ENCODE measurements around the gene GPA33.

The GPA33 gene

GRCh38 chr1:167083871-167084270, 6.3 kb downstream of the GPA33 start:
- no peak for DNase-seq

DNA sequence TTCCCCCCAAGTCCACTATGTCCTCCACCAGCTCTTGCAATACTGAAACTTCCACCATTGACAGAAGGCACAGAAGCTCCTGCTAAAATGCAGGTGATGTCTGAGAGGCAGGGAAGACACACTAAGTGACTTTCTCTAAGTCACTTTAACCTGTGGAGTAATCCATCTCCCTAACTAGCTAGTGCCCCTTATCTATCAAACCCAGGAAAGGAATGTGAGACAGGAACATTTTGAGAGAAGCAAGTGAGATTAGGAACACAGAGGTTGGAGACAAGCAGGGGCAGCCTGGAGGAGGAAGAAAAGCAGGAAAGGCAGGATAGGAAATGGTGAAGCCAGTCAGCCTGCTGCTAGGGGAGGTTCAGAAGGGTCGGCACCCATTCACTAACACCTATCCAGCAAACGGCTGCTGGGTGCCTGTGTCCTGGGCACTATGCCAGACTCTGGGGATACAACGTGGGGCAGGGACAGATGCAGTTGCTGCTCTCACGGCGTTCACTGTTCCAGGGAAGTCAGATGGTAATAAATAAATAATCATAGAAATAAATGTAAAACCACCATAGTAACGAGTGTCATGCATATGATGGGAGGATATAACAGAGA, 7.0 kb downstream of the GPA33 start:
- DNase-seq = no peak

DNA sequence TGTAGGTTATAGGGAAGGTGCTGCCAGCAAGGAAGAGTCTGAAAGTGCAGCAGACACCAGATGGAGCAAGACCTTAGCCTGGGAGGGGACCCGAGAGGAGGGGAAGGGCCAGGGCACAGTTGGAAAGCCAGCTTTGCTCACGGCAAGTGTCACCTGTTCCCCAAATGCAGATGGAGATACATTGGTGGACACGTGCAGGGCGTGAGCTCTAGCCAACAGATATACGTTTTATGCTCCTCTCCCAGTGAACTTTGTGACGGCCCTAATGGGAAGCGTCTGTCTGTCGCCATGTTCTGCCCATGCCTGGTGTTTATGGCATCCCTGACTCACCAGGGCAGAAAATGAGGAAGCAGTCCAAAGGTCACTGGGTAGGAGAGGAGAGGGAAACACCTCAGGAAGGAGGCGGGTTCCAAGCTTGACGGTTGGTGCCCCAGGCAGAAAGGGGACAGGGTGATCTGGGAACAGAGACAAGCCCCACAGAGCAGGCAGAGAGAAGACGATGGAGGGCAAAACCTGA, 7.6 kb downstream of the GPA33 start:
- no peak for DNase-seq

GRCh38 chr1:167081594-167082156, 8.5 kb downstream of the GPA33 start:
- no peak for DNase-seq

DNA sequence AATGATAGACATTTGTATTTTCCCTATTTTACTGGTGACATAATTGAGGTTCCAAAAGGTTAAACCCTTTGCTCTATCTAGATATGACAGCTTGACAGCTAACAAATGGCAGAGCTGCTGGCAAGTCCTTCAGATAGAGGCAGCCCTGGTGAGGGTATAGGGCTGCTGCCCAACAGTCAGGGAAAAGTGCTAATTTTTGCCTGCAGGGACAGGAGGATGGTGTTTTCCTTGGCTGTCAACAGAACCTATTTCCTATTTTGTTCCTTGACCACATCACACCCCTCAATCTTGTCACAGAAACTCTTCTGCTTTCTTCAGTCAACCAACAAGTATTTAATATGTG, 12.3 kb downstream of the GPA33 start:
- no peak for DNase-seq

DNA sequence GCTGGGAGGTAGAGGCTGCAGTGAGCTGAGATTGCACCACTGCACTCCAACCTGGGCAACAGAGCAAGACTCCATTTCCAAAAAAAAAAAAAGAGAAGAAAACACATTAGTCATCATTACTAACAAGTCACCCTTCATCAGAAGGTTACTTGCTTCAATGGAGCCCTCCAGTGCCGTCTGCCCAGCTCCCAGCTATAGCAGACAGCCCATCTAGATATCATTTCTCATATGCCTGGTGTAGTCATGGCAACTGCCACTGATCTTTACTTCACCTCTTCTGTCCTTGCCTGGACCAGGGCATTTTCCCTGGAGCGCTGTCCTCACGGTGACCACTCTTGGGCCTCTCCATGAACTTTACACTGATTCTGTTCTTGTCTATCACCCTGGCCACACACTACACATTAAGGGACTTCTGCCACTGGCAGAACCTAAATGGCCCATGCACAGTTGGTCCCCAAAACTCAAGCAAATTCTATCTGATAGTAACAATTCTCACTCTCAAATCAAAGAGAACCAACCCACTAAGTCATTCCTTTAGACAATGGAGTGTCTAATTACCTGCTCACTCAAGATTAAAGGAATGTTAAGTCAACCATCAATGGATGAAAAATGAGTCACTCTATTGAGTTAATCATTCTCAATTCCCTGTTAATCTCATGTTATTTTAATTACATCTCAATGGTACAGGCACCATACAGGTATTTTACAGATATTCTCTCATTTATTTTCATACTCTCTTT, 12.9 kb downstream of the GPA33 start:
- DNase-seq = no peak

GRCh38 chr1:167076136-167076710, 14.0 kb downstream of the GPA33 start:
- no peak for DNase-seq

GRCh38 chr1:167071286-167071685, 18.9 kb downstream of the GPA33 start:
- DNase-seq = no peak

DNA sequence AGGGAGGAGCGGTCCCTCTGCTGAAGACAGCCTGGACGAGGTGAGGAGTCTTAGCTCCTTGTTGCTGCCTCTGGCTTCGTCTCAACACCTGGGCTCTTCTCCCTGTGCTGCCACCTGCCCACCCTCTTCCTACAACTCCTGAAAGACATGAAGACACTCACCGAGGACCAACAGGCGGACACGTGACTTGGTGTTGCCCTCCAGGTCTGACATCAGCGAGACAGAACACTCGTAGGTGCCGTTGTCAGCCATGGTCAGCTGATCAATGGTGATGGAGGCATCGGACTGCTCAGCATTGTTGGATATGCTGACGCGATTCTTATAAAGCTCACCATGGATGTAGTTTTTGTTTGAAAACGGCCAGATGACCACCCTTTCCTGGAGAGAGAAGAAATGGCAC, 21.4 kb downstream of the GPA33 start:
- no peak for DNase-seq

- DNase-seq = no peak
These were observed 22.3 kb downstream of the GPA33 start for GRCh38 chr1:167067904-167068303.

DNA sequence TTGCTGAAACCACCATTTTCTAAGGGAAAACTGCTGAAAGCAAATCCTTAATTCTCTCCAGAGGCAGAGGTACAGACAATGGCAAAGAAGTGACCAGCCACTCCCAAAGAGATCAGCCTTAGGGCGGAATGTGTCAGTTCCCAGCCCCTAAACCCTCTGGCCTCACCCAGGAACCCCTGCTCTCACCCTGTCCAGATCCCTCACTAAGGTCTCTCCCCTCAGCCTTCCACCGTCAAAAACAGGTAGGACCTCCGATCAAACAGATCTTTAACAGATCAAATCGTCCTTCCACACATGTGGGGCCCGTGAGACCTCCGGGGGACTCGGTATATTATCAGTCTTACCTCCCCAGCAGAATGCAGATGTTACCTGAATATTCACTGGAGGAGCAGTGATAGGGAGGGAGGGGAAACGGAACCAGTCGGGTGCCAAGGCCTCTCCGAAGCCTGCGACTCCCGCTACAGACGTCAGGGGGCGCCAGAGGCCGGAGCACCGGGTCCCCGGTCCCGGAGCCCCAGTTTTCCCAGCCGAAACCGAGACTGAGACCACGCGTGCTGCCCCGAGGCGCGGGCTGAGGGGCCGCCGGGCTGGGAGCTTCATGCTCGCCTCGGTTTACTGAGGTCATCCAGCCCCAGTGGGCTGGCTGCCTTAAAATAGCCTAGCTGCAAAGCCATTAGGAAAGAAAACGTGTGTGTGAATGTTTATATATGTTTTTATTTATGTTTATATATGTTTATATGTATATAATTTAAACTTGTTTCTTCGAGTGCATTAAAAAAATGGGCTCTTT, 23.6 kb downstream of the GPA33 start:
- peak; percentile 92 for DNase-seq

DNA sequence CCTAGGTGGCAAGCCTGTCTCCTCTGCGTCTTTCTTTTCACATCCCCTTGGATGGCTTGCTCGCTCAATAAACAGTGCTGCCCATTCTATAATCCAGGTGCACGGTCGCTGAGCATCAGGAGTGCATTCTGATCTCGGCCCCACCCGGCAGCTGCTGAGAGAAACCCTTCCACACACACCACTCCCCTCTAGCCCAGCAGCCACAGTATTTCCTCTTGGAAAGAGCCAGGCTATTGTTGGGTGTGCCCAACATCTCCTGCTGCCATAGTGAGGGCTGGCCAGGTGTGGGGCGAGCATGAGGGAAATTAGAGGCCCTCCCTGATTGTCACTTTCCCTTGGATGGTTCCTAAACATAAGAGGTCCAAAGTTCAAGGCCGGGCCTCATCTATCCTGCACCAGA, 24.7 kb downstream of the GPA33 start:
- DNase-seq = no peak

- no peak for DNase-seq
These were observed 25.6 kb downstream of the GPA33 start for GRCh38 chr1:167064621-167065020.

- DNase-seq = no peak
These were observed 29.1 kb downstream of the GPA33 start for GRCh38 chr1:167061073-167061464.

DNA sequence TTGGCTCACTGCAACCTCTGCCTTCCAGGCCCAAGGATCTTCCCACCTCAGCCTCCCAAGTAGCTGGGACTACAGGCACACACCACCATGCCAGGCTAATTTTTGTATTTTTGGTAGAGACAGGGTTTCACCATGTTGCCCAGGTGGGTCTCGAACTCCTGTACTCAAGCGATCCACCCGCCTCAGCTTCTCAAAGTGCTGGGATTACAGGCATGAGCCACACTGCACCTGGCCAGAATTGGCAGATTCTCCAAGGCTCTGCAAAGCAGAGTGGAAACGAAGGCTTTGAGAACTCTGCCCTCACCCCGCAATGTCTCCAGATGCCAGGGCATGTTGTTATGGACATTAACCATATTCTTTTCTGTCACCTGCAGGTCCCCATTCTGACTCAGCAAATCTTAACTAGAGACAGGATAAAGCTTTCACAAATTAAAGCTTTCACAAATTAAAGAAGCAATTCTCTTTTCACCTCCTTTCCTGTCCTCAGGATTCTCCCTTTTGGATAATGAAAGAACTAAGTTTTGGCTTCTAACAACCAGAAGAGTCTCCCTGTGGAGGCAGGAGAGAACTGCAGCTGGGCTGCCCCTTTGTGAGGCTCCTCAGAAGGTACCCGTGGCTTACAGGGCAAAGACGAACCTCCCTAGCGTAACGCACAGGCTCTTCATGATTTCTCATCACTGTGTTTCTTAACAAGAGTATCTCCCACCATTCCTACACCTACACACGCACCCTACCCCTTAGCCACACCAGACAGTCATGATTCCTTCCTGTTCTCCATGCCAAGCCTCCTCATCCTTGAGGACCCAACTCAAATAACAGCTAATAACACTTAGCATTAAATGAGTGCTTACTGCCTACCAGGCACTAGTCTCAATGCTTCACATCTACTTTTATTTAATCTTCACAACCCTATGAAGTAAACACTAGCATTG, 29.8 kb downstream of the GPA33 start:
- no peak for DNase-seq

GRCh38 chr1:167059809-167060107, 30.4 kb downstream of the GPA33 start:
- DNase-seq = no peak

DNA sequence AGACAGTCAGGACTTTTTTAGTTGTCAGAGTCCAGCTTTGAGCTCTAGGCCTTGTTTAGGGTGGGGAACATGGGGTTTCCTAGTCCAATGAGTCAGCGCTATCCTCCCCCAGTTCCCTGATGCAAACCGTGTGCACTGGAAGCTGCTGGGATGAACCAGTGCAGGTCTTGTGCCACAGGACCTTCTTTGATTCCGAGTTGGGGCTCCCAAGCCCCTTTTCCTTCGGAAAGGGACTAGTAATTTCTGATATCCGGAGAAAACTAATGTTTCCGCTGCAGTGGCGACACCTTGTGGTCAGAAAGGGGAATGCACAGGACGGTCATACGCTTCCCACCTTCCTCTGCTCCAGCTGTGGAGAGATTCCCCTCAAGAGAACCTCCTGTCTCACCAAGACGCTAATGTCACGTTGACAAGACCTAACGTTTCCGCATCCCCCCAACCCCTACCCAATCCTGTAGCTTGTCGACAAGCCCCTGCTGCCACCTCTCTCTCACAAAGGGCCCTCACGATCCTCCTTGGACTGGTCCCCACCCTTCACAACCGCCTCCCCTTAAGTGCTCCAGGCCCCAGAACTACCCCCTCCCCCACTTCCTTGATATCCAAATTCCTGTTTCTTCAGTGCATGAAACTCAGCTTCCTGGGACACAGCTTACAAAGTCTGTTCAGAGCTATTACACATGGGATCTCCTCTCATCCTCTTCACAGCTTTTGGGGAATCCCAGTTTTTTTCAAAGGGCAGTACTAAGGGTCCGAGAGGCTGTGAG, 30.9 kb downstream of the GPA33 start:
- peak; percentile 90 for DNase-seq

GRCh38 chr1:167057241-167057688, 32.9 kb downstream of the GPA33 start:
- peak; percentile 80 for DNase-seq

DNA sequence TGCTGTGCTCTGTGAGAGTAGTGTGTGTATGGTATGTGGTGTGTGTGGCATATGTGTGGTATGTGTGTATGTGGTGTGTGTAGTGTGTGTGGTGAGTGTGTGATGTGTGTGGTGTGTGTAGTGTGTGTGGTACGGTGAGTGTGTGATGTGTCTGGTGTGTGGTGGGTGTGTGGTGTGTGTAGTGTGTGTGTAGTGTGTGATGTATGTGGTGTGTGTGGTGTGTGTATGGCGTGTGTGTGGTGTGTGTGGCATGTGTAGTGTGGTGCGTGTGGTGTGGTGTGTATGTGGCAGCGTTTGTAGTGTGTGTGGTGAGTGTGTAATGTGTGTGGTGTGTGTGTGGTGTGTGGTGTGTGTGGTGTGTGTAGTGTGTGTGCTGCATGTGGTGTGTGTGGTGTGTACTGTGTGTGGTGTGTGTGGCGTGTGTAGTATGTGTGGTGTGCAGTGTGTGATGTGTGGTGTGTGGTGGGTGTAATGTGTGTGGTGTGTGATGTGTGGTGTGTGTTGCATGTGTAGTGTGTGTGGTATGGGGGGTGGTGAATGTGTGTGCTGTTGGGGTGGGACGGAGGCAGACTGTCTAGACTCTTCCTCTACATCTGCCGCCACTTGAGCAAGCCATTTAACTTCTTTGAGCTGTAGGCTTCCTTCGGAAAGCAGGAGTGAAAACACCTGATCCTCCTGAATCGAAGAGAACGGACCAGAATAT, 33.5 kb downstream of the GPA33 start:
- DNase-seq = peak; percentile 73

- DNase-seq = no peak
These were observed 35.1 kb downstream of the GPA33 start for GRCh38 chr1:167054946-167055630.
